ENCODE data around the gene KRTAP12-4.

DNA sequence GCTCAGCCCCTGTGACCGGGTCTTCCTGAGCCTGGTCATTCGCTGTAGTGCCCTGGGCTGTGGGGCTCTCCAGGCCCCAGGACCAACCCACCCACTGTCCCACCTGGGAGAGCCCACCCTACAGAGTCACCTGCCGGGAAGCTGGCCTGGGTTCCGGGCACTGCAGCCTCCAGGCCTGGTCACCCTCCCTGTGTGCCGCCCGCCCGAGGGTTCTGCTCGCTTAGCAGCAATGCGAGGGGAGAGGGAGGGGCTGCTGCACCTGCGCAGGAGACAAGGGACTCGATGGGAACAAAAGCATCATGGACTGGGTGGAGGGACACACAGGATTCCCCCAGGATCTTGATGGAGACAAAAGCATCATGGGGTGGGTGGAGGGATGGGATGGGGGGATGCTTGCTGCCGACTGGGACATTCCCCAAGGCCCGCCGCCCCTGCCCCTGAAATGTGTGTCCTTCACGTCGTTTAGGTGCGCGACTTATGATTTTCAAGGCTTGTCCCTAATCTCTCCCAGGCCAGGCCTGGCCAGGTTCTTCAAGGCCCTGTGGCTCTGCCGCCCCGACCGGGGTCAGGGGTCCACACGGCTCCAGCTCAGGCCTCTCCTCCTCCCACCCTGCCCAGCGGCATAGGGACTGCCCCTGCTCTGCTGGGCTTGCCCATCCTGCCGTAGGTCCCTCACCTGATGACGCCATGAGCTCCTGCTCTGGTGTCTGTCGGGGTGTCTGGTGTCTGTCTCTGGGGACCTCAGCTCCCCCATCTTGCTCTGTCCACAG, 40.9 kb downstream of the KRTAP12-4 start:
- TF ChIP-seq POLR2AphosphoS5 (IDR thresholded peaks at IDR 0.05) = no peak
- TF ChIP-seq EP300 (IDR thresholded peaks at IDR 0.05) = no peak
- TF ChIP-seq, protein P1, sequence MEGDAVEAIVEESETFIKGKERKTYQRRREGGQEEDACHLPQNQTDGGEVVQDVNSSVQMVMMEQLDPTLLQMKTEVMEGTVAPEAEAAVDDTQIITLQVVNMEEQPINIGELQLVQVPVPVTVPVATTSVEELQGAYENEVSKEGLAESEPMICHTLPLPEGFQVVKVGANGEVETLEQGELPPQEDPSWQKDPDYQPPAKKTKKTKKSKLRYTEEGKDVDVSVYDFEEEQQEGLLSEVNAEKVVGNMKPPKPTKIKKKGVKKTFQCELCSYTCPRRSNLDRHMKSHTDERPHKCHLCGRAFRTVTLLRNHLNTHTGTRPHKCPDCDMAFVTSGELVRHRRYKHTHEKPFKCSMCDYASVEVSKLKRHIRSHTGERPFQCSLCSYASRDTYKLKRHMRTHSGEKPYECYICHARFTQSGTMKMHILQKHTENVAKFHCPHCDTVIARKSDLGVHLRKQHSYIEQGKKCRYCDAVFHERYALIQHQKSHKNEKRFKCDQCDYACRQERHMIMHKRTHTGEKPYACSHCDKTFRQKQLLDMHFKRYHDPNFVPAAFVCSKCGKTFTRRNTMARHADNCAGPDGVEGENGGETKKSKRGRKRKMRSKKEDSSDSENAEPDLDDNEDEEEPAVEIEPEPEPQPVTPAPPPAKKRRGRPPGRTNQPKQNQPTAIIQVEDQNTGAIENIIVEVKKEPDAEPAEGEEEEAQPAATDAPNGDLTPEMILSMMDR (IDR thresholded peaks at IDR 0.05) = no peak
- TF ChIP-seq POLR2A (IDR thresholded peaks at IDR 0.05; ENCODE audit: low read depth) = no peak
